Heart left ventricle (tissue), 13 donors: ENCODE data around the gene MYO16.

Source experiments
- POLR2A ChIP-seq, 2 donors: fragments of 450-650 bp; IDR thresholded peaks; one replicate each; pipeline ENCODE4 v1.6.1; 2017; ENCODE audit warnings: antibody characterized with exemption in 2 of 2, mild to moderate bottlenecking in 2 of 2, moderate library complexity in 2 of 2
- TF ChIP-seq, protein P1 (sequence below), 12 donors: fragments of 200-600 bp; sonication (generic) in 4 of 12; IDR thresholded peaks; one replicate each; pipeline versions ENCODE4 v1.5.0 to v1.8.0; 2018 to 2022; ENCODE audit warnings: antibody characterized with exemption in 12 of 12, mild to moderate bottlenecking in 5 of 12
- donor health status: ischemic (EF 13 %, LVEDD 7.1; RV severe dilation, severe dysfunction).
- donor health status: DM: no; HTN: yes; CAD: no.
- donor health status: DM: no; HTN: no; CAD: no.
- donor health status: ischemic (EF 25% LVEDD 6.9; RV normal size, moderate dysfunction).
- donor health status: ischemic (EF 25% LVEDD 5.7; RV mildly dilated, moderate dysfunction).
- donor health status: ischemic (EF 35%, LVEDD 5.7; RV mildly dilated, moderate dysfunction).
- donor health status: nonischemic (EF 11% LVEDD 7.7; RV severe dilation, severe dysfunction).
- donor health status: DM: yes; HTN: yes; CAD: no.
- donor health status: PGD.
- donor health status: ischemic (EF 29% LVEDD 5.4; RV normal size, mild dysfunction).
- donor health status: nonischemic (EF 23%, LVEDD 6.1; RV moderate dilation, normal function).

DNA sequence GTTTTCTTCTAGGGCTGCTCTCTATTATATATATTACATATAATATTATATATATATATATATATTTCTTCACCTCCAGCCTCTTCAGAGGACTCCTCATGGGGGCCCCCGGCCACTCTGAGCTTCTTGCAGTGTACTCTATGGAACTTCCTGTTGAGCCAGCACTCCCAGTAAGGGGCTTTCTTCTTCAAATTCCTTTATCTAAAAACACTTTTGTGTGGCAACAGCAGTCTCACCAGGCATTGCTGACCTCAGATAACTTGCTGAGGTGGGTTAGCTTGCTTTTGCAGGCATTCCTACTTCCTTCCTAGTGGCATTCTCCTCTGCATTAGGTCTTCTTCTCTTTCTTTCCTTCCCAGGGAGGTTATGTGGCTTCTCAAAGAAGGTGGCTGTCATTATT, 381.5 kb downstream of the MYO16 start:
- TF ChIP-seq, protein P1, sequence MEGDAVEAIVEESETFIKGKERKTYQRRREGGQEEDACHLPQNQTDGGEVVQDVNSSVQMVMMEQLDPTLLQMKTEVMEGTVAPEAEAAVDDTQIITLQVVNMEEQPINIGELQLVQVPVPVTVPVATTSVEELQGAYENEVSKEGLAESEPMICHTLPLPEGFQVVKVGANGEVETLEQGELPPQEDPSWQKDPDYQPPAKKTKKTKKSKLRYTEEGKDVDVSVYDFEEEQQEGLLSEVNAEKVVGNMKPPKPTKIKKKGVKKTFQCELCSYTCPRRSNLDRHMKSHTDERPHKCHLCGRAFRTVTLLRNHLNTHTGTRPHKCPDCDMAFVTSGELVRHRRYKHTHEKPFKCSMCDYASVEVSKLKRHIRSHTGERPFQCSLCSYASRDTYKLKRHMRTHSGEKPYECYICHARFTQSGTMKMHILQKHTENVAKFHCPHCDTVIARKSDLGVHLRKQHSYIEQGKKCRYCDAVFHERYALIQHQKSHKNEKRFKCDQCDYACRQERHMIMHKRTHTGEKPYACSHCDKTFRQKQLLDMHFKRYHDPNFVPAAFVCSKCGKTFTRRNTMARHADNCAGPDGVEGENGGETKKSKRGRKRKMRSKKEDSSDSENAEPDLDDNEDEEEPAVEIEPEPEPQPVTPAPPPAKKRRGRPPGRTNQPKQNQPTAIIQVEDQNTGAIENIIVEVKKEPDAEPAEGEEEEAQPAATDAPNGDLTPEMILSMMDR (IDR thresholded peaks at IDR 0.05): no peak
- no peak for TF ChIP-seq POLR2A (IDR thresholded peaks at IDR 0.05)
